ENCODE results near the gene UMOD.
"Not testable (repeated sequence)": the region's sequence is repeated elsewhere in the genome, so short reads cannot be mapped to it uniquely, and the experiment has no call there.

Gene UMOD

GRCh38 chr16:20363191-20363590 lies 10.7 kb upstream of the UMOD start:
- FAIRE-seq: no peak

- FAIRE-seq: no peak
Observed at GRCh38 chr16:20359997-20360396, 7.5 kb upstream of the UMOD start.

GRCh38 chr16:20355114-20355782 lies 2.7 kb upstream of the UMOD start:
- FAIRE-seq: no peak

GRCh38 chr16:20353379-20353778 lies 864 bp upstream of the UMOD start:
- FAIRE-seq: no peak

- no peak for FAIRE-seq
Observed at GRCh38 chr16:20349615-20350014, 2.9 kb downstream of the UMOD start.

- no peak for FAIRE-seq
Observed at GRCh38 chr16:20348365-20349185, 3.9 kb downstream of the UMOD start.

- no peak for FAIRE-seq
Observed at GRCh38 chr16:20347666-20348364, 4.7 kb downstream of the UMOD start.

GRCh38 chr16:20344611-20345010 lies 7.9 kb downstream of the UMOD start:
- FAIRE-seq: no peak

- no peak for FAIRE-seq
Observed at GRCh38 chr16:20339744-20340143, 12.8 kb downstream of the UMOD start.

GRCh38 chr16:20336955-20337354 lies 15.6 kb downstream of the UMOD start:
- no peak for FAIRE-seq

- FAIRE-seq: no peak
Observed at GRCh38 chr16:20334396-20334795, 18.1 kb downstream of the UMOD start.

- no peak for FAIRE-seq
Observed at GRCh38 chr16:20333120-20333519, 19.4 kb downstream of the UMOD start.

- FAIRE-seq: no peak
Observed at GRCh38 chr16:20332411-20332810, 20.1 kb downstream of the UMOD start.

GRCh38 chr16:20331635-20332034 lies 20.9 kb downstream of the UMOD start:
- no peak for FAIRE-seq

- FAIRE-seq: no peak
Observed at GRCh38 chr16:20329392-20330138, 22.9 kb downstream of the UMOD start.

- FAIRE-seq: no peak
Observed at GRCh38 chr16:20327444-20328041, 25.0 kb downstream of the UMOD start, which contains the start of gene GP2. Gene GP2 (minus strand): TSS chr16:20327513. CDS start chr16:20326431, 1,082 bp downstream.

GRCh38 chr16:20326321-20326720 lies 26.2 kb downstream of the UMOD start:
- FAIRE-seq: no peak

- FAIRE-seq: no peak
Observed at GRCh38 chr16:20325005-20325404, 27.5 kb downstream of the UMOD start.

GRCh38 chr16:20323591-20324117 lies 28.9 kb downstream of the UMOD start:
- no peak for FAIRE-seq

- no peak for FAIRE-seq
Observed at GRCh38 chr16:20322696-20323095, 29.8 kb downstream of the UMOD start.

- no peak for FAIRE-seq
Observed at GRCh38 chr16:20321671-20322070, 30.8 kb downstream of the UMOD start.

GRCh38 chr16:20321051-20321450 lies 31.5 kb downstream of the UMOD start:
- FAIRE-seq: not testable (repeated sequence)
